ENCODE measurements around the gene VAV2. TPM values are rescaled to one million over a fixed set of nuclear protein-coding genes. Genes with fewer than 3 reads are reported as not detected.

VAV2 gene
- total RNA-seq, 3 donors from 2014 or later: 29.4 to 34.8 (median 34.5) TPM

DNA sequence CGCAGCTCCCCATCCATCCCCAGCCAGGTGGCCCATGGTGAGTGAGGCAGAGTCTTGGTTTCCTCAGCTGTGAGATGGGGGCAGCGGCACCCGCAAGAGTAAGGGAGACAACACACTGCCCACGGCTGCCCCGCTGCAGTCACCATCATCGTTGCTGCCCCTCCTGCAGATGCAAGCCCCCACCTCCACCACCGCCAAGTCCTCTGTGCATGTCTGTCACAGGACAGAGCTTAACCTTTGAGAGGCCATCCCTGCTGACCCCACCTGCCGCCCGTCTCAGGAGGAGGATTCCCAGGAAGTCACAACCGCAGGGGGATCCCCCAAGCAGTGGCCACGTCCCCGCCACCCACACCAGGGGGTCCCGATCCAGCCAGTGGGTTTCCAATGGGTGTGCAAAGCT, 113.7 kb downstream of the VAV2 start:
- H3K4me3 ChIP-seq: no peak overlapping the region
- no peaks in the 10 kb centered on the region for H3K4me1 ChIP-seq (ENCODE audit: low read depth)
- no peak for DNase-seq
- intact Hi-C loops (cut with DNase I, micrococcal nuclease): no loop called here
- TF ChIP-seq, protein P1, sequence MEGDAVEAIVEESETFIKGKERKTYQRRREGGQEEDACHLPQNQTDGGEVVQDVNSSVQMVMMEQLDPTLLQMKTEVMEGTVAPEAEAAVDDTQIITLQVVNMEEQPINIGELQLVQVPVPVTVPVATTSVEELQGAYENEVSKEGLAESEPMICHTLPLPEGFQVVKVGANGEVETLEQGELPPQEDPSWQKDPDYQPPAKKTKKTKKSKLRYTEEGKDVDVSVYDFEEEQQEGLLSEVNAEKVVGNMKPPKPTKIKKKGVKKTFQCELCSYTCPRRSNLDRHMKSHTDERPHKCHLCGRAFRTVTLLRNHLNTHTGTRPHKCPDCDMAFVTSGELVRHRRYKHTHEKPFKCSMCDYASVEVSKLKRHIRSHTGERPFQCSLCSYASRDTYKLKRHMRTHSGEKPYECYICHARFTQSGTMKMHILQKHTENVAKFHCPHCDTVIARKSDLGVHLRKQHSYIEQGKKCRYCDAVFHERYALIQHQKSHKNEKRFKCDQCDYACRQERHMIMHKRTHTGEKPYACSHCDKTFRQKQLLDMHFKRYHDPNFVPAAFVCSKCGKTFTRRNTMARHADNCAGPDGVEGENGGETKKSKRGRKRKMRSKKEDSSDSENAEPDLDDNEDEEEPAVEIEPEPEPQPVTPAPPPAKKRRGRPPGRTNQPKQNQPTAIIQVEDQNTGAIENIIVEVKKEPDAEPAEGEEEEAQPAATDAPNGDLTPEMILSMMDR (IDR thresholded peaks at IDR 0.05): no peak
- no peaks in the 10 kb centered on the region for H3K9me3 ChIP-seq
- no peaks in the 10 kb centered on the region for H3K36me3 ChIP-seq (ENCODE audit: low read depth)
- no peak for ATAC-seq

DNA sequence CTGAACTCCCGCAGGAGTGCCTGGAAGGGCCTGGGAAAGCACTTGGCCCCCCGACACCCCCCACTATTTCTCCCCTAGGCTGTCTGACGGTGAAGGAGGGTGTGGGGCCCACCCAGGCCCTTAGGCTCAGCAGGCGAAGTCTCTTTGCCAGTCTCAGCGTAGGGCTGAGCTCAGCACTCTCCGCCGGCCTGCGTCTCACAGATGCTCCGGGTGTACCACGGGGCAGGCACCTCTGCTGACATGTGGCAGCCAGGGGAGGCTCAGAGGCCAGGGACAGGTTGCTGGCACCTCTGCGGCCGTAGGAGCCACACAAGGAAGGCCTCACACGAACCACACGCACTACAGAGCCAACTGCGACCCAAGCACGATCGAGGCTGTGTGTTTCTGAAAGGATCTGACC, 114.2 kb downstream of the VAV2 start:
- ATAC-seq (no peak), DNase-seq (no peak)
- no peak overlapping the region for H3K4me3 ChIP-seq
- no peaks in the 10 kb centered on the region for H3K9me3 ChIP-seq
- intact Hi-C loops (cut with DNase I, micrococcal nuclease): no loop called here
- TF ChIP-seq, protein P1 (IDR thresholded peaks at IDR 0.05): no peak
- no peaks in the 10 kb centered on the region for H3K4me1 ChIP-seq (ENCODE audit: low read depth)
- H3K36me3 ChIP-seq (ENCODE audit: low read depth): no peaks in the 10 kb centered on the region

DNA sequence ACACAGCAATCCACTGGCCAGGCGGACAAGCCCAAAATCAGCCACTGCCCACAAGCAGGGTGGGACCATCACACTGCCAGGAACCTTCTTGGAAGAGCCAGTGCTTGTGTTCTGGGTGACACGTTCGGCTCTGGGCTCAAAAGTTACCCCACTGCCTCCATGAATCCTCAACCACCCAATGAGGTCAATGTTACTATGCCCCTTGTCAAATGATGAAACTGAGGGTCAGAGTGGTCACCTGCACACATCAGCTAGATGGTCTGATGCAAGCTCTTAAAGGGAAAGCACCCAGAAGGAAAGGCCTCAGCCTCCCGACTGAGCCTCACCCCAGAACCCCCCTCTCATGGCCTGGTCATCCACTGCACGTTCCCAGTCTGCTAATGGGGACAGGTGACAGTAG, 114.8 kb downstream of the VAV2 start:
- Histone ChIP-seq H3K4me1 (ENCODE audit: low read depth) (no peaks in the 10 kb centered on the region), H3K4me3 (no peak overlapping the region), H3K9me3 (no peaks in the 10 kb centered on the region), H3K36me3 (ENCODE audit: low read depth) (no peaks in the 10 kb centered on the region)
- TF ChIP-seq, protein P1 (IDR thresholded peaks at IDR 0.05): no peak
- intact Hi-C loops (cut with DNase I, micrococcal nuclease): no loop called here
- ATAC-seq (no peak), DNase-seq (no peak)

DNA sequence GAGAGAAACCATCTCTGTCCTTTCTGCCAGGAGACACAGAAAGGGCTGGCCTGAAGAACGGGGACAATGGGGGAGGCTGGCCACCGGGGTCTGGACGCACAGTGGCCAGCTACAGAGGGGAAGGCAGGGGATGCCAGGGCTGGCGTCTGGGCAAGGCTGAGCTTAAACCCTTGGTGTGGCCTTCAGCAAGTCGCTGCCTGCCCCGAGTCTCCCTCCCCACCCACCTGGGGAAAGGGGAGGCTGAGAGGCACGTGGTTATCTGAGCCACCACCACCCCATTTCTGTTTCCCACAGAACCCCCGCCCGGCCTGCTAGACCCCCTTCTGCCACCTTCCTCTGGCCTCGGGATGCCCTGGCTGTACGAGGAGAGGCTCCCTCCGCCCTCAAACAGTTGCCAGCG, 115.3 kb downstream of the VAV2 start:
- intact Hi-C loops (cut with DNase I, micrococcal nuclease): no loop called here
- H3K9me3 ChIP-seq: no peaks in the 10 kb centered on the region
- ATAC-seq (no peak), DNase-seq (no peak)
- no peaks in the 10 kb centered on the region for H3K4me1 ChIP-seq (ENCODE audit: low read depth)
- H3K4me3 ChIP-seq: no peak overlapping the region
- TF ChIP-seq, protein P1 (IDR thresholded peaks at IDR 0.05): no peak
- H3K36me3 ChIP-seq (ENCODE audit: low read depth): no peaks in the 10 kb centered on the region

DNA sequence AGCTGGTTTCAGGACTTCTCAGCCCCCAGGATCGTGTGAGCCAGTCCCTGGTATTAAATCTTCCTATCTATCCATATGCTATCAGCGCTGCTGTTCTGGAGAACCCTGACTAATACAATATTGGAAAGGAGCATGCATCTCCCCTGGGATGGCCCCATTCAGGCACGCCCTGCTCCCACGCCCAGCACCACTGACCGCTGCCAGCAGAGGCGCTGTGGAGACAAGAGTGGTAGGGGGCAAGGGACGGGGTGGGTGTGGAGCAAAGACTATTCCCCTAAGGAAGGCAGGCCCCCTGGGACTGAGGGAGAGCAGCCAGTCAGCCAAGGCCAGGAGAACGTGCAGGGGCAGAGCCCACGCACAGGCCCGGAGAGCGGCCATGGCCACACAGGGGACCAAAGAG, 116.0 kb downstream of the VAV2 start:
- no peaks in the 10 kb centered on the region for H3K4me1 ChIP-seq (ENCODE audit: low read depth)
- H3K4me3 ChIP-seq: no peak overlapping the region
- TF ChIP-seq, protein P1 (IDR thresholded peaks at IDR 0.05): no peak
- intact Hi-C loops (cut with DNase I, micrococcal nuclease): no loop called here
- no peak for ATAC-seq
- H3K36me3 ChIP-seq (ENCODE audit: low read depth): no peaks in the 10 kb centered on the region
- no peaks in the 10 kb centered on the region for H3K9me3 ChIP-seq
- DNase-seq: no peak

DNA sequence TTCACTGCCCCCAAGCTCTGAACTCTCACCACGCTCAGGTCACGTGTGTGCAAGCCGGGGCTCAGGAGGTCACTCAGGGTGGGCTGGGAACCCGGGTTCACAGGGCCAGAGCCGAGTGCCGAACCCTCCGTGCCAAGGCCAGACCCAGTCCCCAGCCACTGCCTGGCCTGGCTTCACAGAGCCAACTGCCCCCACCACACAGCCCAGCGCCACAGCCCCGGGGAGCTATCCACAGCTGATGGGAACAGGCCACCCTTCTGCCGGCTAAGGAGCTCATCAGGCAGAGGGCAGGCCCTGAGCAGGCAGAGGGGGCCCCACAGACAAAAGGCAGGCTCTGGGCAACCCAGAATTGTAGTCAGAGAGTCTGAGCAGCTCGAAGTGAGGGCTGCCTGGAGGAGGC, 117.0 kb downstream of the VAV2 start:
- intact Hi-C loops (cut with DNase I, micrococcal nuclease): no loop called here
- DNase-seq (no peak), ATAC-seq (no peak)
- no peak overlapping the region for H3K4me3 ChIP-seq
- no peaks in the 10 kb centered on the region for H3K36me3 ChIP-seq (ENCODE audit: low read depth)
- no peaks in the 10 kb centered on the region for H3K9me3 ChIP-seq
- no peaks in the 10 kb centered on the region for H3K4me1 ChIP-seq (ENCODE audit: low read depth)
- TF ChIP-seq, protein P1 (IDR thresholded peaks at IDR 0.05): no peak
